ENCODE data around the gene ACACA.
"Not testable (repeated sequence)": the region's sequence is repeated elsewhere in the genome, so short reads cannot be mapped to it uniquely, and the experiment has no call there.

The ACACA gene

GRCh38 chr17:37393352-37393751, 13.3 kb downstream of the ACACA start:
- DNase-seq (ENCODE audit: low read depth): no peak

- peak; percentile 37 for DNase-seq (ENCODE audit: low read depth)
These were observed 14.5 kb downstream of the ACACA start for GRCh38 chr17:37392024-37392590.

- no peak for DNase-seq (ENCODE audit: low read depth)
These were observed 15.5 kb downstream of the ACACA start for GRCh38 chr17:37391146-37391545.

- no peak for DNase-seq (ENCODE audit: low read depth)
These were observed 17.5 kb downstream of the ACACA start for GRCh38 chr17:37389160-37389559.

GRCh38 chr17:37388266-37388665, 18.4 kb downstream of the ACACA start:
- DNase-seq (ENCODE audit: low read depth): no peak

- DNase-seq (ENCODE audit: low read depth): no peak
These were observed 20.2 kb downstream of the ACACA start for GRCh38 chr17:37386462-37386861.

- DNase-seq (ENCODE audit: low read depth): no peak
These were observed 21.1 kb downstream of the ACACA start for GRCh38 chr17:37385474-37385990.

GRCh38 chr17:37384560-37385149, 22.0 kb downstream of the ACACA start:
- DNase-seq (ENCODE audit: low read depth): no peak

GRCh38 chr17:37382056-37382455, 24.6 kb downstream of the ACACA start:
- DNase-seq (ENCODE audit: low read depth): no peak

GRCh38 chr17:37375706-37376105, 30.9 kb downstream of the ACACA start, which contains the start of gene C17orf78:
C17orf78 (plus strand) TSS chr17:37375985; CDS start chr17:37376093, 108 bp downstream.
- no peak for DNase-seq (ENCODE audit: low read depth)

GRCh38 chr17:37373530-37374159, 33.0 kb downstream of the ACACA start:
- DNase-seq (ENCODE audit: low read depth): no peak

GRCh38 chr17:37368577-37368976, 38.1 kb downstream of the ACACA start:
- DNase-seq (ENCODE audit: low read depth): no peak

- DNase-seq (ENCODE audit: low read depth): no peak
These were observed 41.0 kb downstream of the ACACA start for GRCh38 chr17:37365589-37365988.

GRCh38 chr17:37361543-37361942, 45.1 kb downstream of the ACACA start:
- no peak for DNase-seq (ENCODE audit: low read depth)

- DNase-seq (ENCODE audit: low read depth): no peak
These were observed 46.0 kb downstream of the ACACA start for GRCh38 chr17:37360632-37361031.

GRCh38 chr17:37359682-37360188, 46.9 kb downstream of the ACACA start:
- DNase-seq (ENCODE audit: low read depth): no peak

GRCh38 chr17:37358830-37359681, 47.6 kb downstream of the ACACA start:
- peak; percentile 64 for DNase-seq (ENCODE audit: low read depth)

GRCh38 chr17:37358098-37358829, 48.4 kb downstream of the ACACA start:
- no peak for DNase-seq (ENCODE audit: low read depth)

GRCh38 chr17:37356796-37357569, 49.7 kb downstream of the ACACA start:
- DNase-seq (ENCODE audit: low read depth): not testable (repeated sequence)

GRCh38 chr17:37346863-37347402, 59.7 kb downstream of the ACACA start:
- DNase-seq (ENCODE audit: low read depth): not testable (repeated sequence)

All from GM04503 (cell line).